GM21723 (cell line): Measurements from ENCODE around the gene ATG2A.

ENCODE experiments used
- ATAC-seq: cut with Tn5 transposase; IDR thresholded peaks from one replicate; pipeline ENCODE4 v1.9.1; 2021; ENCODE audit warnings: mild to moderate bottlenecking, moderate library complexity; ENCODE audit not compliant: unreplicated experiment

Gene ATG2A

GRCh38 chr11:64872790-64873488 lies 44.1 kb downstream of the ATG2A start:
- no peak for ATAC-seq

- no peak for ATAC-seq
Measured at GRCh38 chr11:64871492-64871891, 45.5 kb downstream of the ATG2A start.

DNA sequence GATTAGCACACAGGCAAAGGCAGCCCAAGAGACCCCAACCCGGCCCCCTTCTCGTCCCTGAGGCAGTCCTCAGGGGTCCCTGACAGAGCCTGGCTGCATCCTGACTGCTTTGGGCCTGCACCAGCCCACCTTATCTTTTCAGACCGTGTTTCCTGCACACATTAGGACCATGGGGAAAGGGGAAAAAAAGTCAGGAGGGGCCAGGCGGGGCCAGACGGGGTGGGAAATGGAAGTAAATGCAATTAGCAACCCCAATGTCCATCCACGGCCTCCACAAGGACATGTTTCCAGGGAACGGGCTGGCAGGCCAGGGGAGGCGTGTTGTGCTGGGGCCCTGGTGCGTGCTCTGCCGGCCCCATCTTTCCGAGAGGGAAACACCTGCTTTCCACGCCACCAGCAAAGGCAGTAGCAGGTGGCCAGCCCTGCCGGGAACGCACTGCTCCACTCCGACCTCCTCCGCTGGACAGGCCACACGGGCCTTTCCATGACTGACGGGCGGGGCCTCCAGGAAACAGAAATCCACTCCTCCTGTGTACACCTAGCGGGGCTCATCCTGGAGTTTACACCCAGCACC lies 46.0 kb downstream of the ATG2A start:
- ATAC-seq, result no peak

DNA sequence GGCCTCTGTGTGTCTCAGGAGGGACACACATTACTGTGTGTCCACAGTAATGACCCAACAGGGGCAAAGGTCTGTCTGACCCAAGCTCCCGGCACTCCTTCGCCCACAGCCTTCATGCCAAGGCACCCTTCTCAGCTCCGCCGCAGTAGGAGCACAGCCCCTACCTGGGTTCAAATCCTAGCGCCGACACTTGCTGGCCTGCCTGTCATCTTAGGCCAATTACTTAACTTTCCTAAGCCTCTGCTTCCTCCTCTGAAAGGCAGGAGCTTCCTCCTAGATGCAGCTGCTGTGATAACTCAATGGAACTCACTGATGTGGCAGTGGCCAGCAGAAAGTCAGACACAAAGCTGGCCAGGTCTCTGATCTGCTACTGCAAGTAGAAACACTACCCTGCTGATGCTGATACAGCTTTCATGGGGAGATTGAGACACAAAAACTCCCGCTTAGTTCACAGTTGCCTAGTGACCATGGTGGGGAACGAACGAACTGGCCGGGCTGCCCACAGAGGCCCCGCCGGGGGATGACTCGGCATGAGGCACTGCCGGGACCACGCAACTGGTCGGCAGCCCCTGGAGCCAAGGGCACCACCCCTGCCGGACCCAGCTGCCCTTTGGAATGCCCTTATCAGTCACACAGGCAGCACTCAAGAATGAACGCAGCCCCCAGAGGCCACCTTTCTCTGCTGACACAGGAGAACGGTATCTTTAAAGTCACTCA lies 46.7 kb downstream of the ATG2A start:
- ATAC-seq, result no peak

DNA sequence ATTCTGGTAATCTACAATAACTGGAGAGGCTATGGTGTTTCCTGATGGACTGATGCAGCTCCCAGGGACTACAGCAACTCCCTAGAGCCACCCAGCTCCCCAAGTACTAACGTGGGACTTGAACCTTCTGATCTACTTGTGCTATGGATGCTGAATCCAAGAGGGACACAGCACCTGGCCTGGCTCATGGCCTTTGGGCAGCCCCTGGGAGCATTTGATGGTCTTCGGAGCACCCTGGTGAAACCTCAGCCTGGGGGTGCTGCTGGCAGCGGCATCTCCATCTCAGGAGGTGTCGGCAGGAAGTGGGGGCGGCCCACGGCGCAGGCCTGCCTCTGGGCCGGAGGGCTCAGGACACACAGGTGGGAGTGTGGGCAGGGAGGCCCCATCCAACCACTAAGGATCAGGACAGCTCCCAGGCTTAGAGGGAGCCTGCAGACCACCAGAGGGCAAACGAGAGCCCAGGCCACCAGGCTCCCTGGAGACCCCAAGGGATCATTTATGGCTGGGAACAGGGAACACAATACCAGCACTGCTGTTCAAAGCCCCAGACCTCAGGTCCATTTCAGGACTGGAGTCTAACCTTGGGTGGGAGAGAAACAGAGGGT lies 47.3 kb downstream of the ATG2A start:
- no peak for ATAC-seq

- ATAC-seq, result no peak
Measured at GRCh38 chr11:64868904-64869570, 48.0 kb downstream of the ATG2A start.

GRCh38 chr11:64867748-64868462 lies 49.1 kb downstream of the ATG2A start:
- ATAC-seq, result no peak

- ATAC-seq, result no peak
Measured at GRCh38 chr11:64866173-64866491, 50.9 kb downstream of the ATG2A start.

- ATAC-seq, result peak; percentile 42
Measured at GRCh38 chr11:64865286-64866172, 51.5 kb downstream of the ATG2A start.

DNA sequence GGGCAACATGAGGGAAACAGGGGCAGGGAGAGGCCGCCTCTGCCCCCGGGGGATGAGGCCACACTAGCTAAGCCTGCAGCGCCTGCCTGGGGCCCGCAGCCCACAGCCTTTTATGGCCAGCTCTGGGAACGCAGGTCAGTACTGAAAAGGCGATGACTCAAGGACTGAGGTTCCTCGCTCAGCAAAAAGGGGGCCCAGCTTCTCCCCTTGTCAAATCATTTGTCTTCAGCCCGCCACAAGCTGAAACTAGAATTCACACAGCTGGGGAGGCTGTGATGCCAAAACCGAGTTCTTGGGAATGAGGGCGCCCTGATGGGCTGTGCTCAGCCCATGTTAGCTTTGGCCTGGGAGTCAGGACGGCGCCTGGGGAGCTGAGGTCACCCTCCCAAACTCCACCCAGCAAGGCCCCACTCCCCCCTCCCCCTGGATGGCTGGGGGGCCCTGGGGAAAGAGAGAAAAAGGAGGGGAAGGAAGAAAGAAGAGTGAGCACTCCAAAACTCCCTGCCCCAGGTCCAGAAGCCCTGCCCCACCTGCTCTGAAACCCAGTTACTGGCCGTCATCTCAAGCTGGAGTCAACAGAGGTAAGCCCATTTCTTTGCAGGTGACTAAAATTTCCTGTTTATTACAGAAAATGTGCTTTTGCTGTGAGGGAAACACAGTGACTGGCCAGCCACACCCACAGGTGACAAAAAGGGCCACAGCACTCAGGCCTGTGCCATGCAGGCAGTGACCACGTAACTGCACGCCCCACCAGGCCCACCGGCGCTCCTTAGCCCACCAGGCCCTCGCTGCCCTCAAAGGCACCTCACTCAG lies 52.3 kb downstream of the ATG2A start:
- peak; percentile 19 for ATAC-seq

DNA sequence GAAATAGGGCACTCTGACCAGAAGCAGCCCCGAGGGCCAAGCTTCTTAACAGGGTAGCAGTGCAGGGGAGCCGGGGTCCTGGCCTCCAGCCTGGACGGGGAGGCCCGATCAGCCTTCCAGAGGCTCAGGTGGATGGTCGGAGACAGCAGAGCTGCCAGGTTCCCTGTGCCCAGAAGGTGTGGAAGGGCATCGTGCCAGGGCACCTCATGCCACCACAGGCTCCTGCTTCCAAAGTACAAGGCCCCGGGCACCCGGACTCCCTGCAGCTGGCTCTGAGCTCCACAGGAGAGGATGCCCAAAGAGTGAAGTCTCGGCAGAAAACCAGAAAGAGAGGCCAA lies 52.9 kb downstream of the ATG2A start:
- ATAC-seq, result no peak

DNA sequence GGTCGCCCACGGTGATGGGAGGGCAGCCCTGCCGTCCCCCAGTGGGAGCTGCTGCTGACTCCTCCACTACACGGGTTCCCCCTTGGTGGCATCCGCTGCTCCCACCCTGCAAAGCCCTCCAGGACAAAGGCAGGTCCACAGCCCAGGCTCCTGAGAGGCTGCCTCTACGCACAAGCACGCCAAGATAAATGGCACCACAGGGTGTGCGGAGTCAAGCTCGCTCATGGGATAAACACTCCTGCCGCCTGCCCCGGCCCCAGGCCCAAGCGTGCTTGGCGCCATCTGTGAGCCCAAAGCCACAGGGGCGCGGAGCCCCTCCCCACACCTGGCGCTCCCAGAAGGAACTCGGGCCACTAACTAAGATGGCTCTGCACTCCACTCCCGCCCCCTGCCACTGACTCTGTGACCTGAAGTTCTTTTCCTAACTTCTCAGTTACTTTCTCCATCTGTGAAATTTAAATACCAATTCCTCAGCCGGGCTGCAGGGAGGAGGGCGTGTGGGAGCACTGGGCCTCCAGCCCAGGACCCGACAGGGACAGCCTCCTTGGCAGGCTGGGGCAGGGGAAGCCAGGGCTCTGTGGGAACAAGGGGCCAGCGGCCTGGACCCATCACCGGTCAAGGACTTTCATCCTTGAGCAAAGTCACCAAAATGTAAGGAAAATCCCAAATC lies 53.5 kb downstream of the ATG2A start:
- no peak for ATAC-seq

GRCh38 chr11:64862987-64863390 lies 54.0 kb downstream of the ATG2A start:
- ATAC-seq, result no peak

- ATAC-seq, result no peak
Measured at GRCh38 chr11:64861227-64861975, 55.6 kb downstream of the ATG2A start.

DNA sequence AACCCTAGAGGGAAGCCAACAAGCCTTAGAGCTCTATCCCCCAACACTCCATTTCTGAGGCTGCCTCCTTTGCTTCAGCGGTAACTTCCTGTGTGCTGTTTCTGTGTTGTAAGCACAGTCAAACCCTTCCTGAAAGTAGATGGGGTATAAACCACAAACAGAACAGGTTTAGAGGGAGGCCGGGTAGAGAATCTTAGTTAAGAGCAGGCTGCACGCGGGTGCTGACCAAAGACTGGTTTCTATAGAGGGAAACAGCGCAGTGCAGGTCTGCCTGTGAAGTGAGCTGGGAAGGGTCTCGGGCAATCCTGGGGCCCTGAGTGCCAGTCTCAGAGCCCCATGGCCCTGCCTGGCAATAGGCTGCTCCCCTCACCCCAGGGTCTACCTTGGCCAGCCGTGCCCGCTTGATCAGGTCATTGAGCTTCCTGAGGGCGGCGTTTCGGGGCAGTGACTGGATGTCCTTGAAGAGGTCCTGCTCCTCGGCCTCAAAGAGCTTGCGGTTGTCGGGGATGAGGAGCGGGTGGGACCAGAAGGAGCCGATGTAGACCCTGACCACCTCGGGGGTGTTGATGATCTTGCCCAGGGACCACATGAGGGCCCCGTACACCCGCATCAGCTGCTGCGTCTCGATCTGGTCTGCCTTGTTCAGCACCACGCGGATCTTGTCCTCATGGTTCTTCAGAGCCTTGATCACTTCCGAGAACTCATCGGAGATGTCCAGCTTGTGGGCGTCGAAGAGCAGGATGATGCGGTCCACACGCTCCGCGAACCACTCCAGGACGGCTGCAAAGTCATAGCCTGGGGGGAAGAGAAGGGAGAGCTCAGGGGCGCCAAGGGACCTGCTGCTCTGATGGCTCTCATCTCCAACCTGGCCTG lies 57.2 kb downstream of the ATG2A start:
- ATAC-seq, result peak; percentile 70

DNA sequence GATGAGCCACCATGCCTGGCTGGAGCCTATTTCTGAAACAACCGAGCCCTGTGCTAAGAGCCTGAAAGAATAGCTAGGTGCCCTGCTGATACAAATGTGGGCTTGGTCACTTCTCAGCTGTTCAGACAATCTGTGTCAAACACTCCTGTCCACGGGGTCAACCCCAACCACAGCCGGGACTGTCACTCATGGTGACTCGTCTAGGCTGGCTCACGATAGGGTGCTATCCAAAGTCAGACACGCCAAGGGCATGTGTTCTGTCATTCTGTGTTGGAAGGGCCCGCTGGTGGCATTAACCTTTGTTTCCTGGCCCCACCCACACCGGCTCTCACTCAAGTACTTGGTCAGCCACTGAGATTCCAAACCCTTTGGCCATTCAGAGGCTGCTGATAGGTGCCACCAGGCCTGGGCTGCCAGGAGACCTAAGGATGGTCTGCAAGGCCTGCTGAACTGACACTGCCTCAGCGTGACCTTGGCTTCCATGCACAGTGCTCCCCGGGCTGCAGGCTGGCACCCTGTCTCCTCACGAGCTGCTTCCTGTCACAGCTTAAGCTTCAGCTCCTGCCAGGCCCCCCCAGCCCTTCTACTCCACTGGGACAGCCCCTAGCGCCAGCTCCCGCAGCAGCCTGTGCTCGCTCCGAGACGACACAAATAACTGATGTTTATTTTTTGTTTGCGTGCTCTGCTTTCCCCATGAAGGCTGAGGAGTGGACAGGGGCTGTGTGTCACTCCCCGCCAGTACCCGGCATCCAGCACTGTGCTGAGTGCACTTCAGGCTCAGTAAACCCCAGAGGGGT lies 58.3 kb downstream of the ATG2A start:
- peak; percentile 16 for ATAC-seq
